ENCODE measurements around the gene ABCG4. TPM values are rescaled to one million over a fixed set of nuclear protein-coding genes. Genes with fewer than 3 reads are reported as not detected.

ABCG4 gene
- total and polyA plus RNA-seq, 2 experiments from 2014 or later = 2.4 to 3.2 TPM

DNA sequence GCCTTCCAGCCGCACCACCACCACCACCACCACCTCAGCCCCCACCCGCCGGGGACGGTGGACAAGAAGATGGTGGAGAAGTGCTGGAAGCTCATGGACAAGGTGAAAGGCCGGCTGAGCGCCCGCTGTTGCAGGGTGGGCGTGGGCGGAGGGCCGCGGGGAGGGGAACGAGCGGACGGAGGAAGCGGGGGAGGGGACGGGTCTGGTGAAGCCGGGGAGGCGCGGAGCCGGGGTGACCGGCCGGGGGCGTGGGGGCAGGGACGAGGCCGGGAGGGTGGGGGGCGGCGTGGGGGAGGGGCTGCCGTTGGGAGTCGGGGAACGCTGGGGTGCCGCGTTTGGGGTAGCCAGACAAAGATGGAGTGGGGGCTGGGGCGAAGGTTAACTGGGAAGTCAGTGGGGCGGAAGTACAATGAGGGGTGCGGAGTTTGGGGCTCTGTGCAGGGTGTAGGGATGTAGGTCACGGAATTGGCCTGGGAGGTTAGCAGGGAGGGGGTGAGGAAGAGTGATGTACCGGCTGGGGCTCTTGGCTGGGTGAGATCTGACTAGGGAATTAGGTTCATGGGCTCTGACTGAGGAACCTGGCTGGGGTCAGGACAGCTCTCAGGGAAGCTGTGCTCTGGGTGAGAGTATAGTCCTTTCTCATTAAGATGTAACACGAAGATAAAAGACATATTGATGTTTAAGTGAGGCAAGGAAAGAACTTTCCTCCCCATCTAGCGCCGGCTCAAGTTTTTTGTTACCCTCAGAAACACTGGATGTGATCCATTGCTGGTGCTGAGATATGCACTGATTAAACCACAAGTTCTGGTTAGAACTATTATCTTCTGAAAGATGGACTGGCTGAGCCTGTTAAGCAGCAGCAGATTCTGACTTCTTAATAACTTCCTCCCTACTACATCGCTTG, 57.9 kb downstream of the ABCG4 start:
- Histone ChIP-seq H3K36me3 (no peaks in the 10 kb centered on the region), H3K4me3 (peak overlapping the region; percentile 98), H3K4me1 (ENCODE audit: low read depth) (peaks cover 16% of the 10 kb centered on the region), H3K27me3 (no peaks in the 10 kb centered on the region), H3K9me3 (ENCODE audit: low read depth) (no peaks in the 10 kb centered on the region), H3K27ac (peak overlapping the region; percentile 95)
- DNase-seq (ENCODE audit: low read depth in 1 of 2, low spot score in 1 of 2) = peak; percentile 29 to 71
- TF ChIP-seq, protein P1, sequence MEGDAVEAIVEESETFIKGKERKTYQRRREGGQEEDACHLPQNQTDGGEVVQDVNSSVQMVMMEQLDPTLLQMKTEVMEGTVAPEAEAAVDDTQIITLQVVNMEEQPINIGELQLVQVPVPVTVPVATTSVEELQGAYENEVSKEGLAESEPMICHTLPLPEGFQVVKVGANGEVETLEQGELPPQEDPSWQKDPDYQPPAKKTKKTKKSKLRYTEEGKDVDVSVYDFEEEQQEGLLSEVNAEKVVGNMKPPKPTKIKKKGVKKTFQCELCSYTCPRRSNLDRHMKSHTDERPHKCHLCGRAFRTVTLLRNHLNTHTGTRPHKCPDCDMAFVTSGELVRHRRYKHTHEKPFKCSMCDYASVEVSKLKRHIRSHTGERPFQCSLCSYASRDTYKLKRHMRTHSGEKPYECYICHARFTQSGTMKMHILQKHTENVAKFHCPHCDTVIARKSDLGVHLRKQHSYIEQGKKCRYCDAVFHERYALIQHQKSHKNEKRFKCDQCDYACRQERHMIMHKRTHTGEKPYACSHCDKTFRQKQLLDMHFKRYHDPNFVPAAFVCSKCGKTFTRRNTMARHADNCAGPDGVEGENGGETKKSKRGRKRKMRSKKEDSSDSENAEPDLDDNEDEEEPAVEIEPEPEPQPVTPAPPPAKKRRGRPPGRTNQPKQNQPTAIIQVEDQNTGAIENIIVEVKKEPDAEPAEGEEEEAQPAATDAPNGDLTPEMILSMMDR (IDR thresholded peaks at IDR 0.05; ENCODE audit: low read depth, low read length) = no peak

DNA sequence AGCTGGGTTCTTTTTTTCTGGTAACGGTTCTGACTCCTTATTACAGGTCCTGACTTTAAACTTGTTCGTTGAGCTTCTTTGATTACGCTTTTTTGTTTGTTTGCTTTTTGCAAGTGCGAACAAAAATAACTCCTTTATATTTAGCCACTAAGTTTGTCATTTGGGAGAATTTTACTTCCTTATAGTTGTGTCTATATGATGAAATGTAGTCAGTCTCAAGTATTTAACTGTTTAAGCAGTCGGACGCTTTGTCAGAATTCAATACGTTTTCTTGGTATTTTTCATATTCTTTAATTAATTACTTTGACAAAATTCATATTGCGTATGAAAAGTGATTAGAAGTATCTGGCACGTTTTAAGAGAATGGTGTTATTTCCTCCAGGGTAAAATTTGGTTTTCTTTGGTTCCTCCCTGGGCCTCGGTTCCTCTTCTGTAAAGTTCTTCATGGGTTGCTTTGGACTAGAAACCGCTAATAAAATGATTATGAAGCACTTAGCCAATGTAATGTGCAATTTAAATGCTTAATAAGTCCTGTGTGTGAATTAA, 58.6 kb downstream of the ABCG4 start:
- Histone ChIP-seq H3K9me3 (ENCODE audit: low read depth) (no peaks in the 10 kb centered on the region), H3K36me3 (no peaks in the 10 kb centered on the region), H3K4me1 (ENCODE audit: low read depth) (peaks cover 16% of the 10 kb centered on the region), H3K27me3 (no peaks in the 10 kb centered on the region), H3K4me3 (peak overlapping the region; percentile 98), H3K27ac (peak overlapping the region; percentile 95)
- no peak for DNase-seq (ENCODE audit: low read depth in 1 of 2, low spot score in 1 of 2)
- TF ChIP-seq, protein P1 (IDR thresholded peaks at IDR 0.05; ENCODE audit: low read depth, low read length) = no peak

DNA sequence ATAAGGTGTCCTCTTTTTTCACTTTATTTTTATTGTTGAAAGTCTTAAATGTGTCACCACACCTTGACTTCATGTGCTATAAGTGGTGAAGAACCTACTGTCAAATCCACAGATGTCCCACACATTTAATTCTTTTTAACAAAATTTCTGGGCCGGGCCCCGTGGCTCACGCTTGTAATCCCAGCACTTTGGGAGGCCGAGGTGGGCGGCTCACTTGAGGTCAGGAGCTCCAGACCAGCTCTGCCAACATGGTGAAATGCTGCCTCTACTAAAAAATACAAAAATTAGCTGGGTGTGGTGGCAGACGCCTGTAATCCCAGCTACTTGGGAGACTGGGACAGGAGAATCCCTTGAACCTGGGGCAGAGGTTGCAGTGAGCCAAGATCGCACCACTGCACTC, 60.3 kb downstream of the ABCG4 start:
- DNase-seq (ENCODE audit: low read depth in 1 of 2, low spot score in 1 of 2) = no peak
- no peaks in the 10 kb centered on the region for H3K36me3 ChIP-seq
- H3K27ac ChIP-seq = no peak overlapping the region
- TF ChIP-seq, protein P1 (IDR thresholded peaks at IDR 0.05; ENCODE audit: low read depth, low read length) = no peak
- no peak overlapping the region for H3K4me3 ChIP-seq
- H3K27me3 ChIP-seq = no peaks in the 10 kb centered on the region
- H3K9me3 ChIP-seq (ENCODE audit: low read depth) = no peaks in the 10 kb centered on the region
- peaks cover 16% of the 10 kb centered on the region for H3K4me1 ChIP-seq (ENCODE audit: low read depth)

DNA sequence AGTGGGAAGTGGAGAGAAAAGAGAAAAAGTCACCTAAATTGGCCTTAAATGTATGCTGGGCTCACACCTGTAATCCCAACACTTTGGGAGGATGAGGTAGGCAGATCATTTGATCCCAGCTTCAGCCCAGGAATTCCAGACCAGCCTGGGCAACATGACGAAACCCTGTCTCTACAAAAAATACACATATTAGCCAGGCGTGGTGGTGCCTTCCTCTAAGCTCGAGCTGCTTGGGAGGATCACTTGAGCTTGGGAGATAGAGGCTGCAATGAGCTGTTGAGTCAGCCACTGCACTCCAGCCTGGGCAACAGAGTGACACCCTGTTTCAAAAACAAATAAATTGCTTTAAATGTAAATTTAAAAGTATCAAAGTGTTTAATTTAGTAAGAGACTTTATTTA, 61.2 kb downstream of the ABCG4 start:
- H3K4me3 ChIP-seq = no peak overlapping the region
- TF ChIP-seq, protein P1 (IDR thresholded peaks at IDR 0.05; ENCODE audit: low read depth, low read length) = no peak
- no peaks in the 10 kb centered on the region for H3K27me3 ChIP-seq
- no peaks in the 10 kb centered on the region for H3K36me3 ChIP-seq
- no peak for DNase-seq (ENCODE audit: low read depth in 1 of 2, low spot score in 1 of 2)
- H3K27ac ChIP-seq = no peak overlapping the region
- no peaks in the 10 kb centered on the region for H3K9me3 ChIP-seq (ENCODE audit: low read depth)
- H3K4me1 ChIP-seq (ENCODE audit: low read depth) = peaks cover 14% of the 10 kb centered on the region

Other genes starting within 250 kb of the ABCG4 start
- gene BCL9L, start 223.1 kb upstream of the ABCG4 start, total RNA-seq = 15.9 and 22.9 TPM in 2 replicates
- 10.0 and 11.2 TPM in 2 replicates for gene BCL9L, start 223.1 kb upstream of the ABCG4 start, polyA plus RNA-seq
- gene UPK2, start 192.8 kb upstream of the ABCG4 start, total RNA-seq = 0.89 TPM in 1 of 2 replicates, not detected in the other
- gene UPK2, start 192.8 kb upstream of the ABCG4 start, polyA plus RNA-seq = 1.4 and 3.3 TPM in 2 replicates
- 0.42 TPM in 1 of 2 replicates, not detected in the other for gene FOXR1, start 177.3 kb upstream of the ABCG4 start, total RNA-seq
- gene FOXR1, start 177.3 kb upstream of the ABCG4 start, polyA plus RNA-seq = not detected in 2 replicates
- 26.6 and 78.2 TPM in 2 replicates for gene CENATAC, start 150.9 kb upstream of the ABCG4 start, total RNA-seq
- 25.2 and 27.0 TPM in 2 replicates for gene CENATAC, start 150.9 kb upstream of the ABCG4 start, polyA plus RNA-seq
- gene RPS25, start 130.7 kb upstream of the ABCG4 start, total RNA-seq = 837 and 1,038 TPM in 2 replicates
- 1,114 and 1,223 TPM in 2 replicates for gene RPS25, start 130.7 kb upstream of the ABCG4 start, polyA plus RNA-seq
- gene TRAPPC4, start 130.3 kb upstream of the ABCG4 start, total RNA-seq = 56.1 and 64.8 TPM in 2 replicates
- gene TRAPPC4, start 130.3 kb upstream of the ABCG4 start, polyA plus RNA-seq = 130 and 166 TPM in 2 replicates
- 38.7 and 41.4 TPM in 2 replicates for gene SLC37A4, start 118.2 kb upstream of the ABCG4 start, total RNA-seq
- gene SLC37A4, start 118.2 kb upstream of the ABCG4 start, polyA plus RNA-seq = 36.7 and 41.3 TPM in 2 replicates
- gene HYOU1, start 91.8 kb upstream of the ABCG4 start, total RNA-seq = 103 and 187 TPM in 2 replicates
- gene HYOU1, start 91.8 kb upstream of the ABCG4 start, polyA plus RNA-seq = 65.5 and 125 TPM in 2 replicates
- 22.1 and 34.1 TPM in 2 replicates for gene VPS11, start 81.2 kb upstream of the ABCG4 start, total RNA-seq
- gene VPS11, start 81.2 kb upstream of the ABCG4 start, polyA plus RNA-seq = 22.3 and 23.7 TPM in 2 replicates
- gene HMBS, start 64.2 kb upstream of the ABCG4 start, total RNA-seq = 9.6 and 17.2 TPM in 2 replicates
- gene HMBS, start 64.2 kb upstream of the ABCG4 start, polyA plus RNA-seq = 55.2 and 92.9 TPM in 2 replicates
- 31.4 and 36.0 TPM in 2 replicates for gene DPAGT1, start 47.2 kb upstream of the ABCG4 start, total RNA-seq
- gene DPAGT1, start 47.2 kb upstream of the ABCG4 start, polyA plus RNA-seq = 57.9 and 77.3 TPM in 2 replicates
- 16.4 and 20.8 TPM in 2 replicates for gene C2CD2L, start 41.7 kb upstream of the ABCG4 start, total RNA-seq
- gene C2CD2L, start 41.7 kb upstream of the ABCG4 start, polyA plus RNA-seq = 11.1 and 14.8 TPM in 2 replicates
- 21.6 and 28.2 TPM in 2 replicates for gene HINFP, start 27.5 kb upstream of the ABCG4 start, total RNA-seq
- gene HINFP, start 27.5 kb upstream of the ABCG4 start, polyA plus RNA-seq = 33.2 and 34.1 TPM in 2 replicates
- gene NLRX1, start 19.7 kb downstream of the ABCG4 start, total RNA-seq = 24.7 and 36.8 TPM in 2 replicates
- gene NLRX1, start 19.7 kb downstream of the ABCG4 start, polyA plus RNA-seq = 16.1 and 25.5 TPM in 2 replicates
- gene NHERF4, start 36.4 kb downstream of the ABCG4 start, total RNA-seq = 0.18 and 0.69 TPM in 2 replicates
- 0.17 and 0.29 TPM in 2 replicates for gene NHERF4, start 36.4 kb downstream of the ABCG4 start, polyA plus RNA-seq
- 10.3 and 18.3 TPM in 2 replicates for gene CBL, start 57.3 kb downstream of the ABCG4 start, total RNA-seq
- gene CBL, start 57.3 kb downstream of the ABCG4 start, polyA plus RNA-seq = 6.5 and 8.9 TPM in 2 replicates
- gene MCAM, start 168.1 kb downstream of the ABCG4 start, total RNA-seq = 32.5 and 49.3 TPM in 2 replicates
- gene MCAM, start 168.1 kb downstream of the ABCG4 start, polyA plus RNA-seq = 13.8 and 14.8 TPM in 2 replicates
- 7.3 and 18.6 TPM in 2 replicates for gene RNF26, start 185.5 kb downstream of the ABCG4 start, total RNA-seq
- gene RNF26, start 185.5 kb downstream of the ABCG4 start, polyA plus RNA-seq = 45.6 and 99.8 TPM in 2 replicates
- gene C1QTNF5, start 191.8 kb downstream of the ABCG4 start, total RNA-seq = 3.4 and 8.0 TPM in 2 replicates
- 5.8 and 10.4 TPM in 2 replicates for gene C1QTNF5, start 191.8 kb downstream of the ABCG4 start, polyA plus RNA-seq
- gene MFRP, start 197.7 kb downstream of the ABCG4 start, total RNA-seq = not detected in 2 replicates
- not detected in 2 replicates for gene MFRP, start 197.7 kb downstream of the ABCG4 start, polyA plus RNA-seq
- 28.3 and 39.0 TPM in 2 replicates for gene USP2, start 232.6 kb downstream of the ABCG4 start, total RNA-seq
- 36.5 and 44.1 TPM in 2 replicates for gene USP2, start 232.6 kb downstream of the ABCG4 start, polyA plus RNA-seq